SK-N-MC (cell line): ENCODE results near the gene MARCHF10.

ENCODE experiments used
- DNase-seq: peaks from one replicate; pipeline ENCODE4 v3.0.0-alpha.2; 2011; ENCODE audit warnings: low read depth, low spot score
- H3K27ac ChIP-seq: fragments of 200-600 bp; sonication (generic); 2 replicates; pipeline ENCODE4 v1.5.1; 2016; ENCODE audit warnings: mixed run types
- H3K36me3 ChIP-seq: fragments of 200-600 bp; sonication (generic); 2 replicates; pipeline ENCODE4 v1.6.1; 2017; ENCODE audit warnings: antibody characterized with exemption, low read length, mixed read lengths; ENCODE audit not compliant: insufficient read depth
- H3K4me3 ChIP-seq: fragments of 200-600 bp; sonication (generic); 2 replicates; pipeline ENCODE4 v1.5.1; 2016
- H3K9ac ChIP-seq: fragments of 200-600 bp; sonication (generic); 2 replicates; pipeline ENCODE4 v1.8.0; 2017; ENCODE audit warnings: mixed run types, mixed read lengths; ENCODE audit not compliant: insufficient read length
- H3K9me3 ChIP-seq: fragments of 200-600 bp; sonication (generic); 2 replicates; pipeline ENCODE4 v1.6.1; 2017; ENCODE audit warnings: low read depth, mild to moderate bottlenecking, antibody characterized with exemption, low read length, moderate library complexity, mixed read lengths
- EZH2 ChIP-seq: fragments of 200-600 bp; sonication (generic); IDR thresholded peaks from one replicate; pipeline ENCODE4 v1.6.1; 2017; ENCODE audit warnings: antibody characterized with exemption
- FOXP2 ChIP-seq: optimal IDR thresholded peaks from 2 replicates; pipeline ENCODE3; 2011; ENCODE audit warnings: mild to moderate bottlenecking, moderate library complexity; ENCODE audit not compliant: insufficient read depth; ENCODE audit errors: extremely low read length, control extremely low read depth
- POLR2AphosphoS5 ChIP-seq: IDR thresholded peaks from 2 replicates; pipeline ENCODE4 v1.6.1; 2012; ENCODE audit warnings: mild to moderate bottlenecking, low read depth, low read length, borderline replicate concordance

MARCHF10 gene

DNA sequence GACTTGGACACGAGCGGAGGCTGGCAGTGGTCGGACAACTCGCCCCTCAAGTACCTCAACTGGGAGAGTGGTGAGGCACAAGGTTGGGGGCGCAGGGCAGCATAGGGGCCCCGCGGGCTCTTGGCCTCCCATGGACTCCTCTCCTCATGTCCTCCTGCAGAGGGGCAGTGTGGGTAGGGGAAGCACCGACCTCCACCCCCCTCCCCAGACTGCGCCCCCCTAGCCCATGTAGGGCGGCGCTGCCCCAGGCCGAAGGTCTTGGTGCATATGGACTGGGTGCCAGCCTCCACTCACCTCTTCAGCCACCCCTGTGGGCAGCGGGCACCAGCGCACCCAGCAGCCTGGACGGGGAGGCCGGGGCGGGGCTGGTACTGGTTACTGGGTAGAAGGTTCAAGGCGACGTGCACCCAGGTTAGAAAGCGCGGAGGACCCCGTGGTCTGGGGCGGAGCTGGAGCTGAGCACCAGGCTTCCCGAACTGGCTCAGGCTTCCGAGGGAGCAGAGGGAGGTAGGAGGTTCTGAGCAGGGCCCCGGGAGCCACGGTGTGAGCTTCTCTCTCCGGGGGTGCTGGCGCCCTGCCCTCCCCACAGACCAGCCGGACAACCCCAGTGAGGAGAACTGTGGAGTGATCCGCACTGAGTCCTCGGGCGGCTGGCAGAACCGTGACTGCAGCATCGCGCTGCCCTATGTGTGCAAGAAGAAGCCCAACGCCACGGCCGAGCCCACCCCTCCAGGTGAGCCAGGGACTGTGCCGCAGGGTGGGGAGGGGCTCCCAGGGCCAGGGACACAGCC, 141.1 kb downstream of the MARCHF10 start:
- H3K9ac ChIP-seq: no peak overlapping the region
- no peak overlapping the region for H3K4me3 ChIP-seq
- H3K36me3 ChIP-seq: peaks cover 6% of the 10 kb centered on the region; the same call in 1 of the 2 replicates
- TF ChIP-seq EZH2: no peak
- no peak for TF ChIP-seq FOXP2
- no peak for TF ChIP-seq POLR2AphosphoS5
- H3K27ac ChIP-seq: no peak overlapping the region
- DNase-seq: no peak
- H3K9me3 ChIP-seq: no peaks in the 10 kb centered on the region

- Histone ChIP-seq H3K36me3 (peaks cover 3% of the 10 kb centered on the region; the same call in 1 of the 2 replicates), H3K27ac (no peak overlapping the region), H3K9ac (no peak overlapping the region), H3K4me3 (no peak overlapping the region), H3K9me3 (no peaks in the 10 kb centered on the region)
- TF ChIP-seq POLR2AphosphoS5 (no peak), FOXP2 (no peak), EZH2 (no peak)
- no peak for DNase-seq
Observed at GRCh38 chr17:62666061-62666800, 141.9 kb downstream of the MARCHF10 start.

GRCh38 chr17:62665599-62665998, 142.5 kb downstream of the MARCHF10 start:
- no peak for DNase-seq
- TF ChIP-seq EZH2: no peak
- TF ChIP-seq POLR2AphosphoS5: no peak
- no peak for TF ChIP-seq FOXP2
- Histone ChIP-seq H3K36me3 (peaks cover 3% of the 10 kb centered on the region; the same call in 1 of the 2 replicates), H3K9me3 (no peaks in the 10 kb centered on the region), H3K9ac (no peak overlapping the region), H3K27ac (no peak overlapping the region), H3K4me3 (no peak overlapping the region)

DNA sequence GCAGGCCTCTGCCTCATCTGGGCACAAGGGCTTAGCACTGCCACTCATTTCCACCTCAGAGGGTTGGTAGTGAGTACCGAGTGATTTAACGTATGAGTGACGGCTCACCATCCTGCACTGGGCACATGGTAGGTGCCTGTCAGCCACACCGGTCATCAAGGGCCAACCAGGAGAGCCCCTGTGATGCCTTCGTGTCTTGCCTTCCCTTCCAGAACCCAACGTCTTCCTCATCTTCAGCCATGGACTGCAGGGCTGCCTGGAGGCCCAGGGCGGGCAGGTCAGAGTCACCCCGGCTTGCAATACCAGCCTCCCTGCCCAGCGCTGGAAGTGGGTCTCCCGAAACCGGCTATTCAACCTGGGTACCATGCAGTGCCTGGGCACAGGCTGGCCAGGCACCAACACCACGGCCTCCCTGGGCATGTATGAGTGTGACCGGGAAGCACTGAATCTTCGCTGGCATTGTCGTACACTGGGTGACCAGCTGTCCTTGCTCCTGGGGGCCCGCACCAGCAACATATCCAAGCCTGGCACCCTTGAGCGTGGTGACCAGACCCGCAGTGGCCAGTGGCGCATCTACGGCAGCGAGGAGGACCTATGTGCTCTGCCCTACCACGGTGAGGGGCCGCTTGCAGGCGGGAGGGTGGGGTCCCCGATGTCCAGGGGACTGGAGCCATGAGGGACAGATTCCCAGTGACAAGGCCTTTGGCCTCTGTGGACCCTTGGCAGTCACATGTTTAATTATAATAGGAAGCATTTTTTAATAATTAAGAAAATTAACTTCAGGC, 143.6 kb downstream of the MARCHF10 start:
- TF ChIP-seq EZH2 (no peak), FOXP2 (no peak), POLR2AphosphoS5 (no peak)
- H3K9me3 ChIP-seq: no peaks in the 10 kb centered on the region
- peaks cover 3% of the 10 kb centered on the region; the same call in 1 of the 2 replicates for H3K36me3 ChIP-seq
- H3K27ac ChIP-seq: no peak overlapping the region
- DNase-seq: no peak
- H3K9ac ChIP-seq: no peak overlapping the region
- no peak overlapping the region for H3K4me3 ChIP-seq

DNA sequence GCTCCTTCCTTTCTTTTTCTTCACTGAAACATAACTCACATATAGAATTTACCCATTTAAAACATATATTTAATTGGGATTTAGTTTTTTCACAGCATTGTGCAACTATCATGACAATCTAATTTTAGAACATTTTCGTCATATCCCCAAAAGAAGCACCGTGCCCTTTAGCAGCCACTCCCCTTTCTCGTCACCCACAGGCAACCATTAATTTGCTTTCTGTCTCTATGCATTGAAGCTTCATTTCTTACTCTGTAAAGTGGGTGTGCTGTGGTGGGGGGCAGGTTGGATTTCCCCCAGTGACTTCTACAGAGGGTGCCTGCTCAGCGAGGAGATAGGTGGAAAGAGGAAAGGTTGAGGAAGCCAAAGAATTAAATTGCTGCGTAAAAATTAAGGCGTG, 144.8 kb downstream of the MARCHF10 start:
- peaks cover 3% of the 10 kb centered on the region; the same call in 1 of the 2 replicates for H3K36me3 ChIP-seq
- no peak overlapping the region for H3K9ac ChIP-seq
- H3K27ac ChIP-seq: no peak overlapping the region
- DNase-seq: no peak
- H3K4me3 ChIP-seq: no peak overlapping the region
- no peak for TF ChIP-seq POLR2AphosphoS5
- H3K9me3 ChIP-seq: no peaks in the 10 kb centered on the region

GRCh38 chr17:62662855-62663254, 145.3 kb downstream of the MARCHF10 start:
- H3K9me3 ChIP-seq: no peaks in the 10 kb centered on the region
- DNase-seq: no peak
- no peak overlapping the region for H3K27ac ChIP-seq
- TF ChIP-seq FOXP2 (no peak), POLR2AphosphoS5 (no peak), EZH2 (no peak)
- peaks cover 3% of the 10 kb centered on the region; the same call in 1 of the 2 replicates for H3K36me3 ChIP-seq
- H3K4me3 ChIP-seq: no peak overlapping the region
- H3K9ac ChIP-seq: no peak overlapping the region

DNA sequence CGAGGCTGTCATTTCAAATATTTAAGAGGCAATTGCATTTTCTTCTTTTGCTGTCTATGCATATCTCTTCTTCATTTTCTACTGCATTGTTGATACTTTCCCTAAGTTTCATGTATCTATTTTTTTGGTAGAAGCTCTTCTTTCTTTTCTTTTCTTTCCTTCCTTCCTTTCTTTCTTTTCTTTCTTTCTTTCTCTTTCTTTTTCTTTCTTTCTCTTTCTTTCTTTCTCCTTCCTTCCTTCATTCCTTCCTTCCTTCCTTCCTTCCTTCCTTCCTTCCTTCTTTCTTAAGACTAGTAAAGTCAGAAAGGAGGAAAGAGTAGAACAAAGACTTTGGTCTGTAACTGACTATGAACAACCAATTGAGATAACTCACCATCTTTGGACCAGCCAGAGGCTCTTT, 146.8 kb downstream of the MARCHF10 start:
- H3K36me3 ChIP-seq: peaks cover 3% of the 10 kb centered on the region; the same call in 1 of the 2 replicates

More for the DNA sequence above, 146.8 kb downstream of the MARCHF10 start:
- Histone ChIP-seq H3K9me3 (no peaks in the 10 kb centered on the region), H3K9ac (no peak overlapping the region), H3K27ac (no peak overlapping the region), H3K4me3 (no peak overlapping the region)
- no peak for TF ChIP-seq FOXP2
- TF ChIP-seq EZH2: no peak
- no peak for TF ChIP-seq POLR2AphosphoS5
- DNase-seq: no peak
